Fibroblast of lung (primary cell): ENCODE results near the gene MRPL16. TPM values are rescaled to one million over a fixed set of nuclear protein-coding genes. Genes with fewer than 3 reads are reported as not detected.

Experiments used
- DNase-seq, 2 donors: peaks; one replicate each; pipeline versions ENCODE4 v3.0.0 to v3.0.0-alpha.2; 2010; ENCODE audit warnings: low read depth in 2 of 2
- H2AFZ ChIP-seq: 2 replicates; pipeline ENCODE4 v1.5.1; 2012; ENCODE audit warnings: low read length, control low read depth, inconsistent platforms
- H3K27ac ChIP-seq: 2 replicates; pipeline ENCODE4 v1.5.1; 2011; ENCODE audit warnings: low read length, control low read depth; ENCODE audit not compliant: insufficient read depth
- H3K27me3 ChIP-seq: 2 replicates; pipeline ENCODE4 v1.5.1; 2011; ENCODE audit warnings: mild to moderate bottlenecking, low read length; ENCODE audit not compliant: control insufficient read depth, insufficient read depth
- H3K36me3 ChIP-seq: 2 replicates; pipeline ENCODE4 v1.5.1; 2011; ENCODE audit warnings: low read length; ENCODE audit not compliant: control insufficient read depth, insufficient read depth
- H3K4me1 ChIP-seq: 2 replicates; pipeline ENCODE4 v1.5.1; 2011; ENCODE audit warnings: low read length; ENCODE audit not compliant: control insufficient read depth, insufficient read depth; ENCODE audit errors: extremely low read depth
- H3K4me2 ChIP-seq: 2 replicates; pipeline ENCODE4 v1.5.1; 2011; ENCODE audit warnings: low read length, control low read depth; ENCODE audit not compliant: insufficient read depth; ENCODE audit errors: extremely low read depth
- H3K4me3 ChIP-seq, 4 experiments: fragments of 200-600 bp in 1 of 4; sonication (generic) in 1 of 4; replicated peaks in 1 of 4; 2 replicates each; pipeline ENCODE4 v1.5.1; 2011 to 2016; ENCODE audit warnings: low read length in 4 of 4, low read depth in 3 of 4, mild to moderate bottlenecking in 3 of 4, control low read depth in 2 of 4, inconsistent platforms in 1 of 4, mixed read lengths in 1 of 4; ENCODE audit not compliant: insufficient read depth in 1 of 4; ENCODE audit errors: control extremely low read depth in 1 of 4
- H3K79me2 ChIP-seq: 2 replicates; pipeline ENCODE4 v1.5.1; 2012; ENCODE audit warnings: mild to moderate bottlenecking, low read length, inconsistent platforms; ENCODE audit not compliant: control insufficient read depth, insufficient read depth
- H3K9ac ChIP-seq: 2 replicates; pipeline ENCODE4 v1.5.1; 2011; ENCODE audit warnings: mild to moderate bottlenecking, low read length, control low read depth; ENCODE audit not compliant: insufficient read depth
- H3K9me3 ChIP-seq: 2 replicates; pipeline ENCODE4 v1.5.1; 2012; ENCODE audit warnings: low read depth, low read length; ENCODE audit not compliant: control insufficient read depth, insufficient read depth
- H4K20me1 ChIP-seq: 2 replicates; pipeline ENCODE4 v1.5.1; 2011; ENCODE audit warnings: low read length; ENCODE audit not compliant: control insufficient read depth, insufficient read depth; ENCODE audit errors: extremely low read depth
- CTCF ChIP-seq, 2 donors: IDR thresholded peaks in 1 of 2; conservative IDR thresholded peaks in 1 of 2; 1 replicate in 1 of 2; 2 replicates in 1 of 2; pipeline ENCODE4 v1.5.1; 2011 to 2012; ENCODE audit warnings: low read length in 2 of 2, control low read depth in 1 of 2, inconsistent platforms in 1 of 2, low read depth in 1 of 2, mild to moderate bottlenecking in 1 of 2
- EZH2 ChIP-seq: IDR thresholded peaks from 2 replicates; pipeline ENCODE4 v1.5.1; 2012; ENCODE audit warnings: low read length, control low read depth, mild to moderate bottlenecking; ENCODE audit errors: missing control alignments
- polyA plus RNA-seq, 2 donors: library from polyadenylated mRNA; depleted of rRNA in 1 of 2; stranded (reverse) in 1 of 2; unstranded in 1 of 2; fragments of >200 nt; gene quantifications; 2 replicates each; pipeline ENCODE4 v1.2.1, GENCODE V29; 2011 to 2012; ENCODE audit warnings: missing spikeins in 1 of 2
- total RNA-seq: library from RNA; depleted of rRNA; stranded (reverse); fragments of >200 nt; gene quantifications from 2 replicates; pipeline ENCODE4 v1.2.1, GENCODE V29; 2014

The MRPL16 gene
- total and polyA plus RNA-seq, 2 donors (not counting 1 experiment from before 2014, with no cell fraction given): 43.1 to 64.9 TPM

GRCh38 chr11:59847626-59848025, 37.0 kb upstream of the MRPL16 start:
- Histone ChIP-seq H3K9me3 (no peaks in the 10 kb centered on the region), H3K79me2 (no peaks in the 10 kb centered on the region), H4K20me1 (no peaks in the 10 kb centered on the region), H3K27ac (no peak overlapping the region), H3K9ac (no peak overlapping the region), H3K4me3 (no peak overlapping the region), H2AFZ (no peak overlapping the region), H3K4me2 (no peak overlapping the region), H3K27me3 (no peaks in the 10 kb centered on the region), H3K4me1 (no peaks in the 10 kb centered on the region), H3K36me3 (no peaks in the 10 kb centered on the region)
- TF ChIP-seq EZH2 (no peak), CTCF (conservative IDR thresholded peaks at IDR 0.05 in 1 of 2, IDR thresholded peaks at IDR 0.05 in 1 of 2; ENCODE audit: low read depth in 1 of 2, low read length in 2 of 2) (no peak)
- no peak for DNase-seq

- Histone ChIP-seq H3K4me3 (no peak overlapping the region), H2AFZ (no peak overlapping the region), H3K36me3 (no peaks in the 10 kb centered on the region), H3K4me1 (no peaks in the 10 kb centered on the region), H3K4me2 (no peak overlapping the region), H3K9ac (no peak overlapping the region), H3K9me3 (no peaks in the 10 kb centered on the region), H3K27ac (no peak overlapping the region), H4K20me1 (no peaks in the 10 kb centered on the region), H3K79me2 (no peaks in the 10 kb centered on the region), H3K27me3 (no peaks in the 10 kb centered on the region)
- no peak for DNase-seq
- TF ChIP-seq EZH2 (no peak), CTCF (conservative IDR thresholded peaks at IDR 0.05 in 1 of 2, IDR thresholded peaks at IDR 0.05 in 1 of 2; ENCODE audit: low read depth in 1 of 2, low read length in 2 of 2) (no peak)
Observed at GRCh38 chr11:59846556-59846955, 36.0 kb upstream of the MRPL16 start.

GRCh38 chr11:59845399-59845798, 34.8 kb upstream of the MRPL16 start, which contains the start of gene CBLIF:
CBLIF (minus strand) TSS chr11:59845499; CDS start chr11:59845453, 46 bp downstream.
- no peak for DNase-seq
- Histone ChIP-seq H3K27me3 (no peaks in the 10 kb centered on the region), H3K4me2 (no peak within 1 kb of the TSS), H3K9me3 (no peaks in the 10 kb centered on the region), H4K20me1 (no peaks in the 10 kb centered on the region), H3K79me2 (no peaks in the 10 kb centered on the region), H3K36me3 (no peaks in the 10 kb centered on the region), H3K4me3 (no peak within 1 kb of the TSS), H2AFZ (no peak within 1 kb of the TSS), H3K4me1 (no peaks in the 10 kb centered on the region), H3K9ac (no peak within 1 kb of the TSS), H3K27ac (no peak within 1 kb of the TSS)
- TF ChIP-seq CTCF (conservative IDR thresholded peaks at IDR 0.05 in 1 of 2, IDR thresholded peaks at IDR 0.05 in 1 of 2; ENCODE audit: low read depth in 1 of 2, low read length in 2 of 2): no peak
- TF ChIP-seq EZH2: no peak
